Measurements from ENCODE around the gene PRKRA. TPM values are rescaled to one million over a fixed set of nuclear protein-coding genes. Genes with fewer than 3 reads are reported as not detected.

Gene PRKRA
- total RNA-seq, 4 donors from 2014 or later = 53.8 to 71.2 (median 57.3) TPM

DNA sequence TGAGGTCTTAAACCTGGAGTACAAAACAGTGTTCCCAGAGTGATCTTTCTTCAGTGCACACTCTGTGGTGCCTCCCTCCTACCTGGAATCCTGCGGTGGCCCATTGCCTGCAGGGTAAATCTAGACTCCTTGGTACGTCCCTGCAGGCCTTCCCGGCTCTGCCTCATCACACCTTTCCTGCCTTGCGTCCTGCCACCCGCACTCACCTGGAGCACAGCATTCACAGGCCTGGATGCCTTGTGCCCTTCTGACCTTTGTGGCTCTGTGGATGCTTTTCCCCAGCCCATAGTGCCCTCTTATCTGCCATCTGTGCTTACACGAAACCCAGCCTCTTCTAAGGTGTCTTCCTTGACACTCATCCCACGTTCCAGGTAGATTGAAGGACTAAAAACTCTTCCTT lies 62.7 kb downstream of the PRKRA start:
- WGBS, 2 donors = 87% methylated on average over 7 of the region's 7 CpGs
- TF ChIP-seq, protein P1, sequence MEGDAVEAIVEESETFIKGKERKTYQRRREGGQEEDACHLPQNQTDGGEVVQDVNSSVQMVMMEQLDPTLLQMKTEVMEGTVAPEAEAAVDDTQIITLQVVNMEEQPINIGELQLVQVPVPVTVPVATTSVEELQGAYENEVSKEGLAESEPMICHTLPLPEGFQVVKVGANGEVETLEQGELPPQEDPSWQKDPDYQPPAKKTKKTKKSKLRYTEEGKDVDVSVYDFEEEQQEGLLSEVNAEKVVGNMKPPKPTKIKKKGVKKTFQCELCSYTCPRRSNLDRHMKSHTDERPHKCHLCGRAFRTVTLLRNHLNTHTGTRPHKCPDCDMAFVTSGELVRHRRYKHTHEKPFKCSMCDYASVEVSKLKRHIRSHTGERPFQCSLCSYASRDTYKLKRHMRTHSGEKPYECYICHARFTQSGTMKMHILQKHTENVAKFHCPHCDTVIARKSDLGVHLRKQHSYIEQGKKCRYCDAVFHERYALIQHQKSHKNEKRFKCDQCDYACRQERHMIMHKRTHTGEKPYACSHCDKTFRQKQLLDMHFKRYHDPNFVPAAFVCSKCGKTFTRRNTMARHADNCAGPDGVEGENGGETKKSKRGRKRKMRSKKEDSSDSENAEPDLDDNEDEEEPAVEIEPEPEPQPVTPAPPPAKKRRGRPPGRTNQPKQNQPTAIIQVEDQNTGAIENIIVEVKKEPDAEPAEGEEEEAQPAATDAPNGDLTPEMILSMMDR (IDR thresholded peaks at IDR 0.05) = no peak
- no peak for TF ChIP-seq POLR2A (IDR thresholded peaks at IDR 0.05)
- H3K4me3 ChIP-seq (ENCODE audit: low read depth, poor library complexity, severe bottlenecking) = no peak overlapping the region
- intact Hi-C loops (cut with DNase I; ENCODE audit: low total_unique reads) = no loop called here
- DNase-seq (ENCODE audit: low spot score in 2 of 2) = no peak

DNA sequence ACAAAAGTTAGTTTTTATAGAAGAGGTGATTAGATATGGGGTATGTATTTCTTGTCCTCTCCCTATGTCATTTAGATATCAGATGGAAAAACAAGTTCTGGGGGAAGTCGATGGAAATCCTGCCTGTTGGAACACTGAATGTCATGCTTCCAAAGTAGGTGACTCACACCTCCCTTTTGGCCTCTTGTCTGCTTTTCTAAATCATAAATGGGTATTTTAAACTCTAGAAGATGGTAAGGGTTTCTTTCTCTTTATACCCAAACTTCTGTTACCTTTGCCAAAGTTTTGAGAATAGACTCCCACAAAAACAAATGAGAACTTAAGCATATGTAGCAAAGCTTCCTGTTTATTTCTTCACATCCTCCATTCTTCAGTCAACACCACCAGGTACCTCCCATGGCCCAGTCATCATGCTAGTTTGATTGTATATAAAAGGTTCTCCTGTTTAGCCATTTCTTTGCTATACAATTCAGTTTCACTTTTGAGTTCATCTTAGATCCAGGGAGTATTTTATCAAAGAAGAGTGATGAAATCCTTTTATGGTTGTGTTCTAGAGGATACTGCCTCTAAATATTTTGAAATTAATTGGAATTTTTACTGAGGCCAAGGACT lies 63.9 kb downstream of the PRKRA start:
- TF ChIP-seq, protein P1 (IDR thresholded peaks at IDR 0.05) = no peak
- no peak for TF ChIP-seq POLR2A (IDR thresholded peaks at IDR 0.05)
- intact Hi-C loops (cut with DNase I; ENCODE audit: low total_unique reads) = no loop called here
- no peak overlapping the region for H3K4me3 ChIP-seq (ENCODE audit: low read depth, poor library complexity, severe bottlenecking)
- 30 to 42% methylated on average over 1 of the region's 1 CpG for WGBS, 2 donors
- no peak for DNase-seq (ENCODE audit: low spot score in 2 of 2)

DNA sequence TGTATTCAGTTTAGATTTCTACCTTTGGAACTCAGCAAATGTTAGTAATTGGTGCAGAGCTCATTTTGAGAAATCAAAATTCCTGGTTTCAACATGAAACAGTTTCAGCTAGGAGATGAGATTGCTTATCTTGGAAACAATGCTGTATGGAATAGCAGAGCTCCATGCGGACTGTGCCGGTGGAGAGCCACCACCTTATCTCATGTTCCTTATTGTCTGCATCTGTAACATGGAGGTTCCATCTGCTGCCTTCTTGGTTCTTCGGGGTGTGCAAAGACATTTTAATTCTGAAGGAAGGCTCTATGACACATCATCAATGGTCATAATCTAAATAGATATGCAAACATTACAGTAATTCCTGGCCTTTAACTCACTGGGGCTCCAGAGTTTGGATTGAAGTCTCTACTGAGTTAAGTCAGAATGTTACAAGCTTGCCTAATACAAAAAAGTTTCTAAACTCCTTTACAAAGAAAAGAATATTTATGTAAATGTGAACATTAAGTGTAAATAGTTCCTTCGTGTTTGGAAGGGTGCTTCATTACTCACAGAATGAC lies 65.3 kb downstream of the PRKRA start:
- no peak for DNase-seq (ENCODE audit: low spot score in 2 of 2)
- 70 to 91% methylated on average over 4 of the region's 4 CpGs for WGBS, 2 donors
- intact Hi-C loops (cut with DNase I; ENCODE audit: low total_unique reads) = no loop called here
- TF ChIP-seq, protein P1 (IDR thresholded peaks at IDR 0.05) = no peak
- TF ChIP-seq POLR2A (IDR thresholded peaks at IDR 0.05) = no peak
- H3K4me3 ChIP-seq (ENCODE audit: low read depth, poor library complexity, severe bottlenecking) = no peak overlapping the region

DNA sequence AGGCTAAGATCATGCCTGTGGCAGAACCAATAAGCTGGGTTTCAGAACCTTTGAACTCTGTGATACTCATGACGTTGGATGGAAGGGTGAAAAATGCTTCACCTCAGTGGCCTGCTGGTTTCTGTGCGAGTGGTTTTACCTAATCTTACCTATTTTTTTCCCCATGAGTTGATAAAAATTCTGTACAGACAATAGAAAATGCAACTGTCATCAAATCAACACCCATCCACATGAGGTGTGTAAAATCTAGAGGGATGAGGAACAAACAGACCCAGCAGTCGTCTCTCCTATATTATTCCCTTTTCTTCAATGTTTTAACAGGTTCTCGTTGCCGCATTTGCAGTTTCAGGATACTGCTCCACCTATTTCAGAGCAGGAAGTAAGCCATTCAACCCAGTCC lies 67.3 kb downstream of the PRKRA start:
- no peak for TF ChIP-seq POLR2A (IDR thresholded peaks at IDR 0.05)
- TF ChIP-seq, protein P1 (IDR thresholded peaks at IDR 0.05) = no peak
- H3K4me3 ChIP-seq (ENCODE audit: low read depth, poor library complexity, severe bottlenecking) = no peak overlapping the region
- intact Hi-C loops (cut with DNase I; ENCODE audit: low total_unique reads) = no loop called here
- 94% methylated on average over 5 of the region's 5 CpGs for WGBS, 2 donors
- DNase-seq (ENCODE audit: low spot score in 2 of 2) = no peak

Other genes with a start within 250 kb of the PRKRA start
- gene PJVK, start 203 bp upstream of the PRKRA start, total RNA-seq = 1 to 10 TPM in 3 of 4 donors, under 1 TPM in 1; 0.84 to 6.6 (median 1.2) TPM
- 1 to 10 TPM; 4.6 to 6.7 (median 5.4) TPM for gene FKBP7, start 27.4 kb upstream of the PRKRA start, total RNA-seq
- 1 to 10 TPM; 2.7 to 7.6 (median 4.2) TPM for gene PLEKHA3, start 29.3 kb upstream of the PRKRA start, total RNA-seq

All from lower leg skin (tissue), 4 donors.